ENCODE results near the gene PCBP3.

PCBP3 gene

GRCh38 chr21:45900034-45900868, 256.7 kb downstream of the PCBP3 start:
- no peaks in the 10 kb centered on the region for H3K36me3 ChIP-seq (ENCODE audit: insufficient read depth)
- no peak overlapping the region for H3K4me2 ChIP-seq
- TF ChIP-seq CTCF (conservative IDR thresholded peaks at IDR 0.05; ENCODE audit: low read depth, low read length), result no peak

GRCh38 chr21:45901061-45901690, 257.7 kb downstream of the PCBP3 start:
- Histone ChIP-seq H3K4me2 (no peak overlapping the region), H3K4me1 (ENCODE audit: low read depth, poor library complexity, severe bottlenecking) (no peaks in the 10 kb centered on the region), H3K79me2 (ENCODE audit: insufficient read depth, low read depth) (no peaks in the 10 kb centered on the region), H2AFZ (ENCODE audit: low read depth) (no peak overlapping the region), H3K9ac (no peak overlapping the region), H3K27me3 (ENCODE audit: insufficient read depth, low read depth) (peaks cover 77% of the 10 kb centered on the region), H3K27ac (no peak overlapping the region), H4K20me1 (ENCODE audit: insufficient read depth) (no peaks in the 10 kb centered on the region), H3K4me3 (IDR thresholded peaks at IDR 0.05; ENCODE audit: insufficient read depth, low read depth, low read length) (no peak overlapping the region), H3K36me3 (ENCODE audit: insufficient read depth) (no peaks in the 10 kb centered on the region)
- no peak for TF ChIP-seq CTCF (conservative IDR thresholded peaks at IDR 0.05; ENCODE audit: low read depth, low read length)

More at GRCh38 chr21:45900034-45900868, 256.7 kb downstream of the PCBP3 start:
- Histone ChIP-seq H3K27ac (no peak overlapping the region), H4K20me1 (ENCODE audit: insufficient read depth) (no peaks in the 10 kb centered on the region), H3K79me2 (ENCODE audit: insufficient read depth, low read depth) (no peaks in the 10 kb centered on the region), H2AFZ (ENCODE audit: low read depth) (no peak overlapping the region), H3K27me3 (ENCODE audit: insufficient read depth, low read depth) (peaks cover 76% of the 10 kb centered on the region), H3K4me1 (ENCODE audit: low read depth, poor library complexity, severe bottlenecking) (no peaks in the 10 kb centered on the region), H3K4me3 (IDR thresholded peaks at IDR 0.05; ENCODE audit: insufficient read depth, low read depth, low read length) (no peak overlapping the region), H3K9ac (no peak overlapping the region)

- no peak overlapping the region for H3K4me2 ChIP-seq
- no peaks in the 10 kb centered on the region for H3K4me1 ChIP-seq (ENCODE audit: low read depth, poor library complexity, severe bottlenecking)
- H3K27me3 ChIP-seq (ENCODE audit: insufficient read depth, low read depth), result peaks cover 80% of the 10 kb centered on the region
- H4K20me1 ChIP-seq (ENCODE audit: insufficient read depth), result no peaks in the 10 kb centered on the region
- no peak overlapping the region for H3K9ac ChIP-seq
- H3K27ac ChIP-seq, result no peak overlapping the region
- H3K79me2 ChIP-seq (ENCODE audit: insufficient read depth, low read depth), result no peaks in the 10 kb centered on the region
- no peaks in the 10 kb centered on the region for H3K36me3 ChIP-seq (ENCODE audit: insufficient read depth)
- no peak overlapping the region for H3K4me3 ChIP-seq (IDR thresholded peaks at IDR 0.05; ENCODE audit: insufficient read depth, low read depth, low read length)
- no peak for TF ChIP-seq CTCF (conservative IDR thresholded peaks at IDR 0.05; ENCODE audit: low read depth, low read length)
- H2AFZ ChIP-seq (ENCODE audit: low read depth), result no peak overlapping the region
Measured at GRCh38 chr21:45902292-45902995, 258.9 kb downstream of the PCBP3 start.

- H3K79me2 ChIP-seq (ENCODE audit: insufficient read depth, low read depth), result no peaks in the 10 kb centered on the region
- H3K4me3 ChIP-seq (IDR thresholded peaks at IDR 0.05; ENCODE audit: insufficient read depth, low read depth, low read length), result no peak overlapping the region
- no peaks in the 10 kb centered on the region for H3K4me1 ChIP-seq (ENCODE audit: low read depth, poor library complexity, severe bottlenecking)
- no peak overlapping the region for H3K4me2 ChIP-seq
- H3K27me3 ChIP-seq (ENCODE audit: insufficient read depth, low read depth), result peaks cover 70% of the 10 kb centered on the region; the same call in 1 of the 2 replicates
- H2AFZ ChIP-seq (ENCODE audit: low read depth), result no peak overlapping the region
- TF ChIP-seq CTCF (conservative IDR thresholded peaks at IDR 0.05; ENCODE audit: low read depth, low read length), result no peak
- H3K36me3 ChIP-seq (ENCODE audit: insufficient read depth), result no peaks in the 10 kb centered on the region
- no peak overlapping the region for H3K9ac ChIP-seq
- H3K27ac ChIP-seq, result no peak overlapping the region
- H4K20me1 ChIP-seq (ENCODE audit: insufficient read depth), result no peaks in the 10 kb centered on the region
Measured at GRCh38 chr21:45905196-45905595, 261.7 kb downstream of the PCBP3 start.
